Panc1 (cell line): ENCODE data around the gene RHEX. TPM values are rescaled to one million over a fixed set of nuclear protein-coding genes. Genes with fewer than 3 reads are reported as not detected.

Experiments used
- ATAC-seq: fragments of 200-7000 bp; cut with Tn5 transposase; 2 replicates; pipeline ENCODE4 v1.9.1; 2020; ENCODE audit warnings: mild to moderate bottlenecking, moderate library complexity
- BruUV-seq: library from RNA; stranded (reverse); fragments of 400-500 nt; replicated peaks from 2 replicates; lab custom pipeline; 2021; lab: Mats Ljungman, UMichigan
- CTCF ChIA-PET: fragments of 300-600 bp; sonication (Branson Sonifier 250); formaldehyde crosslinking; loops from one replicate; lab custom pipeline; 2022; ENCODE audit warnings: antibody characterized with exemption; lab: Charles Lee
- POLR2A ChIA-PET: fragments of 300-600 bp; sonication (Branson Sonifier 250); formaldehyde crosslinking; loops from one replicate; lab custom pipeline; 2022; ENCODE audit warnings: antibody characterized with exemption; lab: Charles Lee
- DNase-seq: peaks from one replicate; pipeline ENCODE4 v3.0.0-alpha.2; 2010; ENCODE audit warnings: low read depth, low spot score
- H3K27ac ChIP-seq: 2 replicates; pipeline ENCODE4 v1.5.1; 2011; ENCODE audit warnings: mild to moderate bottlenecking, low read length, inconsistent platforms
- H3K27me3 ChIP-seq: fragments of 200-500 bp; sonication (Bioruptor generic); 2 replicates; pipeline ENCODE4 v1.6.0; 2014; ENCODE audit warnings: low read length, inconsistent platforms; ENCODE audit not compliant: control insufficient read depth, insufficient read depth
- H3K36me3 ChIP-seq: fragments of 200-500 bp; sonication (Bioruptor generic); 2 replicates; pipeline ENCODE4 v1.5.1; 2014; ENCODE audit warnings: inconsistent platforms, mild to moderate bottlenecking, low read length, moderate library complexity; ENCODE audit not compliant: control insufficient read depth, insufficient read depth
- H3K4me1 ChIP-seq: 2 replicates; pipeline ENCODE4 v1.5.1; 2011; ENCODE audit warnings: inconsistent platforms, mild to moderate bottlenecking, low read length, moderate library complexity; ENCODE audit not compliant: control insufficient read depth, insufficient read depth
- H3K4me3 ChIP-seq, 2 experiments: 2 replicates each; pipeline ENCODE4 v1.5.1; 2011 to 2012; ENCODE audit warnings: low read depth in 2 of 2, low read length in 2 of 2, mild to moderate bottlenecking in 2 of 2, inconsistent platforms in 1 of 2, moderate library complexity in 1 of 2
- H3K9me3 ChIP-seq: fragments of 200-500 bp; sonication (Bioruptor generic); 2 replicates; pipeline ENCODE4 v1.5.1; 2014; ENCODE audit warnings: low read depth, mild to moderate bottlenecking, inconsistent platforms, low read length, moderate library complexity; ENCODE audit not compliant: control insufficient read depth, insufficient read depth
- POLR2AphosphoS5 ChIP-seq: IDR thresholded peaks from 2 replicates; pipeline ENCODE4 v1.6.1; 2012; ENCODE audit warnings: mild to moderate bottlenecking, low read depth, low read length, moderate library complexity
- SIN3A ChIP-seq: IDR thresholded peaks from 2 replicates; pipeline ENCODE4 v1.6.1; 2012; ENCODE audit warnings: low read depth, mild to moderate bottlenecking, low read length, moderate library complexity, borderline replicate concordance; ENCODE audit not compliant: insufficient read depth
- TCF7L2 ChIP-seq: IDR thresholded peaks from 2 replicates; pipeline ENCODE4 v1.6.1; 2011; ENCODE audit warnings: mild to moderate bottlenecking, low read depth, low read length, inconsistent platforms
- in situ Hi-C: cut with HindIII; loops from 2 replicates; pipeline ENCODE4 v1.10.0; 2016; ENCODE audit warnings: low sequenced_read_pairs, low pct_unique_long_range_greater_than_20kb
- intact Hi-C: fragments of 100-400 bp; cut with micrococcal nuclease; formaldehyde crosslinking; loops from one replicate; pipeline ENCODE4 v1.10.0; 2022; ENCODE audit not compliant: unreplicated experiment
- total RNA-seq: library from RNA; stranded (reverse); gene quantifications from one replicate; pipeline ENCODE4 v1.2.1, GENCODE V29; 2021; ENCODE audit not compliant: unreplicated experiment
- TF ChIP-seq, protein P1 (sequence below), 2 experiments: IDR thresholded peaks; 2 replicates each; pipeline ENCODE4 v1.6.1; 2011 to 2012; ENCODE audit warnings: low read depth in 2 of 2, control low read depth in 1 of 2, low read length in 1 of 2, mild to moderate bottlenecking in 1 of 2, moderate library complexity in 1 of 2; ENCODE audit not compliant: insufficient read depth in 1 of 2
- TF ChIP-seq, protein P2 (sequence below): fragments of 450-650 bp; IDR thresholded peaks from 2 replicates; pipeline ENCODE4 v1.5.1; 2017; ENCODE audit warnings: mild to moderate bottlenecking

Gene RHEX
- total RNA-seq, 1 experiment from 2014 or later = not detected

DNA sequence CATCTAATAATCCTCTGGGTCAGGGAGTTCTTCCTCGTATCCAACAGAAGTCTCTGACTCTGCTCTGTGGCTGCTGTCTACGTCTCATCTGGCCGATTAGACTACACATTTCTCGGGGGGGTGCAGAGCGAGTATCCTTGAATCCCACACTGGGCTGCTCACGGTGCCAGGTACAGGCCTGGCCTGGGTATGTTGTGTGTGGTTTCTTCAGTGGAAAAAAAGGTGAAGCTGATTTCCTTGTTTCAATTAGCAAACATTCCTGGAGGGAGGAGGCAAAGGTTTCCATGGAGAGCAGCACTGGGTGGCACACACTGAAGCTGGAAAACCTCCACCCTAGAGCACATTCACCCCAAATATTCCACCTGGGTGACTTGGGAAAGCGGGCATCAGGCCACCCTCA, 47.7 kb upstream of the RHEX start:
- POLR2A ChIA-PET = no interaction called here
- no peak overlapping the region for H3K27ac ChIP-seq
- TF ChIP-seq, protein P1, sequence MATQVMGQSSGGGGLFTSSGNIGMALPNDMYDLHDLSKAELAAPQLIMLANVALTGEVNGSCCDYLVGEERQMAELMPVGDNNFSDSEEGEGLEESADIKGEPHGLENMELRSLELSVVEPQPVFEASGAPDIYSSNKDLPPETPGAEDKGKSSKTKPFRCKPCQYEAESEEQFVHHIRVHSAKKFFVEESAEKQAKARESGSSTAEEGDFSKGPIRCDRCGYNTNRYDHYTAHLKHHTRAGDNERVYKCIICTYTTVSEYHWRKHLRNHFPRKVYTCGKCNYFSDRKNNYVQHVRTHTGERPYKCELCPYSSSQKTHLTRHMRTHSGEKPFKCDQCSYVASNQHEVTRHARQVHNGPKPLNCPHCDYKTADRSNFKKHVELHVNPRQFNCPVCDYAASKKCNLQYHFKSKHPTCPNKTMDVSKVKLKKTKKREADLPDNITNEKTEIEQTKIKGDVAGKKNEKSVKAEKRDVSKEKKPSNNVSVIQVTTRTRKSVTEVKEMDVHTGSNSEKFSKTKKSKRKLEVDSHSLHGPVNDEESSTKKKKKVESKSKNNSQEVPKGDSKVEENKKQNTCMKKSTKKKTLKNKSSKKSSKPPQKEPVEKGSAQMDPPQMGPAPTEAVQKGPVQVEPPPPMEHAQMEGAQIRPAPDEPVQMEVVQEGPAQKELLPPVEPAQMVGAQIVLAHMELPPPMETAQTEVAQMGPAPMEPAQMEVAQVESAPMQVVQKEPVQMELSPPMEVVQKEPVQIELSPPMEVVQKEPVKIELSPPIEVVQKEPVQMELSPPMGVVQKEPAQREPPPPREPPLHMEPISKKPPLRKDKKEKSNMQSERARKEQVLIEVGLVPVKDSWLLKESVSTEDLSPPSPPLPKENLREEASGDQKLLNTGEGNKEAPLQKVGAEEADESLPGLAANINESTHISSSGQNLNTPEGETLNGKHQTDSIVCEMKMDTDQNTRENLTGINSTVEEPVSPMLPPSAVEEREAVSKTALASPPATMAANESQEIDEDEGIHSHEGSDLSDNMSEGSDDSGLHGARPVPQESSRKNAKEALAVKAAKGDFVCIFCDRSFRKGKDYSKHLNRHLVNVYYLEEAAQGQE (IDR thresholded peaks at IDR 0.05; ENCODE audit: insufficient read depth in 1 of 2, low read depth in 2 of 2, low read length in 1 of 2) = no peak

DNA sequence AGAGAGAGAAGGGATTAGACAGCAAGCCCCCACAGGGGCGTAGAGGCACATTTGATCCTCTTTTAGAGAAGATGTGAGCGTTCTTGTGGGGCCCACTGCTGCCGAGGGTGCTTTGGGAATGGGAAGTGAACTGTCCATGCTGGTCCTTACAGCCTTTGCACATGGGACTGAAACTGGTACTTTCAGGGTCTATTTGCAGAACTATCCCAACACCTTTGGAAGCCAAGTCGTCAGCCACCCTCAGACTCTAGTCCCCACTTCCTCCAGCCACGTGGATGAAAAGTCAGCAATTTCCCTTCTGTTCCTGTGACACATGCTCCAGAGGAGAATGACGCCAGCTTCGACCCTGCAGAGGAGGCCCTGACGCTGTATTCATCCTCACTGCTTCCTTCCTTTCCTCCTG, 47.2 kb upstream of the RHEX start:
- in situ Hi-C loops = no loop called here

More for the DNA sequence above, 47.7 kb upstream of the RHEX start:
- Histone ChIP-seq H3K4me3 (no peak overlapping the region), H3K4me1 (0 out of 2 replicates have a peak, but pooled peaks cover 6% of the 10 kb centered on the region), H3K9me3 (no peaks in the 10 kb centered on the region), H3K36me3 (no peaks in the 10 kb centered on the region), H3K27me3 (no peaks in the 10 kb centered on the region)
- intact Hi-C loops (no loop called here), in situ Hi-C loops (no loop called here)
- CTCF ChIA-PET = interaction anchor here (0.7 kb wide), 1 partner anchor 19 kb away, joined by 3 read pairs; no protein-coding TSS in a partner anchor
- ATAC-seq = no peak
- no TSS peak for BruUV-seq
- DNase-seq = no peak

More for the DNA sequence above, 47.2 kb upstream of the RHEX start:
- POLR2A ChIA-PET = no interaction called here
- H3K27ac ChIP-seq = no peak overlapping the region
- no peak overlapping the region for H3K4me3 ChIP-seq
- intact Hi-C loops = no loop called here
- no TSS peak for BruUV-seq
- CTCF ChIA-PET = interaction anchor here (0.7 kb wide), 1 partner anchor 20 kb away, joined by 3 read pairs; no protein-coding TSS in a partner anchor
- H3K27me3 ChIP-seq = no peaks in the 10 kb centered on the region
- no peak for TF ChIP-seq SIN3A
- no peak for TF ChIP-seq TCF7L2
- TF ChIP-seq, protein P2, sequence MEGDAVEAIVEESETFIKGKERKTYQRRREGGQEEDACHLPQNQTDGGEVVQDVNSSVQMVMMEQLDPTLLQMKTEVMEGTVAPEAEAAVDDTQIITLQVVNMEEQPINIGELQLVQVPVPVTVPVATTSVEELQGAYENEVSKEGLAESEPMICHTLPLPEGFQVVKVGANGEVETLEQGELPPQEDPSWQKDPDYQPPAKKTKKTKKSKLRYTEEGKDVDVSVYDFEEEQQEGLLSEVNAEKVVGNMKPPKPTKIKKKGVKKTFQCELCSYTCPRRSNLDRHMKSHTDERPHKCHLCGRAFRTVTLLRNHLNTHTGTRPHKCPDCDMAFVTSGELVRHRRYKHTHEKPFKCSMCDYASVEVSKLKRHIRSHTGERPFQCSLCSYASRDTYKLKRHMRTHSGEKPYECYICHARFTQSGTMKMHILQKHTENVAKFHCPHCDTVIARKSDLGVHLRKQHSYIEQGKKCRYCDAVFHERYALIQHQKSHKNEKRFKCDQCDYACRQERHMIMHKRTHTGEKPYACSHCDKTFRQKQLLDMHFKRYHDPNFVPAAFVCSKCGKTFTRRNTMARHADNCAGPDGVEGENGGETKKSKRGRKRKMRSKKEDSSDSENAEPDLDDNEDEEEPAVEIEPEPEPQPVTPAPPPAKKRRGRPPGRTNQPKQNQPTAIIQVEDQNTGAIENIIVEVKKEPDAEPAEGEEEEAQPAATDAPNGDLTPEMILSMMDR = no peak
- TF ChIP-seq, protein P1 (IDR thresholded peaks at IDR 0.05; ENCODE audit: insufficient read depth in 1 of 2, low read depth in 2 of 2, low read length in 1 of 2) = no peak
- TF ChIP-seq POLR2AphosphoS5 = no peak
- no peaks in the 10 kb centered on the region for H3K36me3 ChIP-seq
- H3K9me3 ChIP-seq = no peaks in the 10 kb centered on the region
- H3K4me1 ChIP-seq = 0 out of 2 replicates have a peak, but pooled peaks cover 6% of the 10 kb centered on the region
- ATAC-seq = no peak
- no peak for DNase-seq
